ENCODE results near the gene TMEM18.

The TMEM18 gene

GRCh38 chr2:671072-671471, 6.1 kb downstream of the TMEM18 start:
- no peak for DNase-seq
- Histone ChIP-seq H3K4me3 (ENCODE audit: low read depth, low read length) (no peak overlapping the region), H3K27me3 (ENCODE audit: insufficient read depth, low read depth, severe bottlenecking) (no peaks in the 10 kb centered on the region), H3K36me3 (peaks cover 74% of the 10 kb centered on the region), H3K27ac (no peak overlapping the region), H3K9me3 (ENCODE audit: severe bottlenecking) (peaks cover 2% of the 10 kb centered on the region)
- no peak for TF ChIP-seq CTCF (IDR thresholded peaks at IDR 0.05; ENCODE audit: low read depth, low read length)

GRCh38 chr2:670637-671036, 6.6 kb downstream of the TMEM18 start:
- Histone ChIP-seq H3K27me3 (ENCODE audit: insufficient read depth, low read depth, severe bottlenecking) (no peaks in the 10 kb centered on the region), H3K4me3 (ENCODE audit: low read depth, low read length) (no peak overlapping the region), H3K9me3 (ENCODE audit: severe bottlenecking) (peaks cover 4% of the 10 kb centered on the region), H3K36me3 (peaks cover 74% of the 10 kb centered on the region), H3K27ac (no peak overlapping the region)
- DNase-seq, result no peak
- TF ChIP-seq CTCF (IDR thresholded peaks at IDR 0.05; ENCODE audit: low read depth, low read length), result no peak

- H3K27ac ChIP-seq, result no peak overlapping the region
- no peak for DNase-seq
- no peak overlapping the region for H3K4me3 ChIP-seq (ENCODE audit: low read depth, low read length)
- peaks cover 63% of the 10 kb centered on the region for H3K36me3 ChIP-seq
- TF ChIP-seq CTCF (IDR thresholded peaks at IDR 0.05; ENCODE audit: low read depth, low read length), result no peak
- H3K27me3 ChIP-seq (ENCODE audit: insufficient read depth, low read depth, severe bottlenecking), result no peaks in the 10 kb centered on the region
- H3K9me3 ChIP-seq (ENCODE audit: severe bottlenecking), result peaks cover 4% of the 10 kb centered on the region
Measured at GRCh38 chr2:669323-669722, 7.9 kb downstream of the TMEM18 start.

GRCh38 chr2:668000-668398, 9.2 kb downstream of the TMEM18 start:
- Histone ChIP-seq H3K36me3 (peaks cover 66% of the 10 kb centered on the region), H3K9me3 (ENCODE audit: severe bottlenecking) (peaks cover 4% of the 10 kb centered on the region), H3K4me3 (ENCODE audit: low read depth, low read length) (no peak overlapping the region), H3K27me3 (ENCODE audit: insufficient read depth, low read depth, severe bottlenecking) (no peaks in the 10 kb centered on the region), H3K27ac (no peak overlapping the region)
- no peak for TF ChIP-seq CTCF (IDR thresholded peaks at IDR 0.05; ENCODE audit: low read depth, low read length)
- DNase-seq, result no peak

- no peak overlapping the region for H3K27ac ChIP-seq
- H3K9me3 ChIP-seq (ENCODE audit: severe bottlenecking), result peaks cover 4% of the 10 kb centered on the region
- H3K27me3 ChIP-seq (ENCODE audit: insufficient read depth, low read depth, severe bottlenecking), result no peaks in the 10 kb centered on the region
- TF ChIP-seq CTCF (IDR thresholded peaks at IDR 0.05; ENCODE audit: low read depth, low read length), result peak; percentile 66
- H3K4me3 ChIP-seq (ENCODE audit: low read depth, low read length), result no peak overlapping the region
- no peak for DNase-seq
- peaks cover 61% of the 10 kb centered on the region for H3K36me3 ChIP-seq
Measured at GRCh38 chr2:667332-667999, 9.7 kb downstream of the TMEM18 start.

GRCh38 chr2:666441-666840, 10.8 kb downstream of the TMEM18 start:
- peaks cover 53% of the 10 kb centered on the region for H3K36me3 ChIP-seq

More at GRCh38 chr2:666441-666840, 10.8 kb downstream of the TMEM18 start:
- H3K27ac ChIP-seq, result no peak overlapping the region
- H3K4me3 ChIP-seq (ENCODE audit: low read depth, low read length), result no peak overlapping the region
- TF ChIP-seq CTCF (IDR thresholded peaks at IDR 0.05; ENCODE audit: low read depth, low read length), result no peak
- no peaks in the 10 kb centered on the region for H3K27me3 ChIP-seq (ENCODE audit: insufficient read depth, low read depth, severe bottlenecking)
- DNase-seq, result no peak
- peaks cover 4% of the 10 kb centered on the region for H3K9me3 ChIP-seq (ENCODE audit: severe bottlenecking)

Measured in WERI-Rb-1 (cell line).